Measurements from ENCODE around the gene RRN3.
A peak's percentile ranks its signal among the peaks of the same experiment; 100 is the strongest.

The RRN3 gene

GRCh38 chr16:15041271-15042004 is 52.6 kb downstream of the RRN3 start:
- H3K4me3 ChIP-seq: no peak overlapping the region
- peak; percentile 87 for DNase-seq (ENCODE audit: low spot score)
- peak overlapping the region; percentile 42 to 75 for H3K27ac ChIP-seq
- TF ChIP-seq, protein P1, sequence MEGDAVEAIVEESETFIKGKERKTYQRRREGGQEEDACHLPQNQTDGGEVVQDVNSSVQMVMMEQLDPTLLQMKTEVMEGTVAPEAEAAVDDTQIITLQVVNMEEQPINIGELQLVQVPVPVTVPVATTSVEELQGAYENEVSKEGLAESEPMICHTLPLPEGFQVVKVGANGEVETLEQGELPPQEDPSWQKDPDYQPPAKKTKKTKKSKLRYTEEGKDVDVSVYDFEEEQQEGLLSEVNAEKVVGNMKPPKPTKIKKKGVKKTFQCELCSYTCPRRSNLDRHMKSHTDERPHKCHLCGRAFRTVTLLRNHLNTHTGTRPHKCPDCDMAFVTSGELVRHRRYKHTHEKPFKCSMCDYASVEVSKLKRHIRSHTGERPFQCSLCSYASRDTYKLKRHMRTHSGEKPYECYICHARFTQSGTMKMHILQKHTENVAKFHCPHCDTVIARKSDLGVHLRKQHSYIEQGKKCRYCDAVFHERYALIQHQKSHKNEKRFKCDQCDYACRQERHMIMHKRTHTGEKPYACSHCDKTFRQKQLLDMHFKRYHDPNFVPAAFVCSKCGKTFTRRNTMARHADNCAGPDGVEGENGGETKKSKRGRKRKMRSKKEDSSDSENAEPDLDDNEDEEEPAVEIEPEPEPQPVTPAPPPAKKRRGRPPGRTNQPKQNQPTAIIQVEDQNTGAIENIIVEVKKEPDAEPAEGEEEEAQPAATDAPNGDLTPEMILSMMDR (IDR thresholded peaks at IDR 0.05): no peak

- Histone ChIP-seq H3K27ac (no peak overlapping the region), H3K4me3 (no peak overlapping the region)
- TF ChIP-seq, protein P1 (IDR thresholded peaks at IDR 0.05): no peak
- no peak for DNase-seq (ENCODE audit: low spot score)
These were observed 55.4 kb downstream of the RRN3 start for GRCh38 chr16:15038689-15039088.

DNA sequence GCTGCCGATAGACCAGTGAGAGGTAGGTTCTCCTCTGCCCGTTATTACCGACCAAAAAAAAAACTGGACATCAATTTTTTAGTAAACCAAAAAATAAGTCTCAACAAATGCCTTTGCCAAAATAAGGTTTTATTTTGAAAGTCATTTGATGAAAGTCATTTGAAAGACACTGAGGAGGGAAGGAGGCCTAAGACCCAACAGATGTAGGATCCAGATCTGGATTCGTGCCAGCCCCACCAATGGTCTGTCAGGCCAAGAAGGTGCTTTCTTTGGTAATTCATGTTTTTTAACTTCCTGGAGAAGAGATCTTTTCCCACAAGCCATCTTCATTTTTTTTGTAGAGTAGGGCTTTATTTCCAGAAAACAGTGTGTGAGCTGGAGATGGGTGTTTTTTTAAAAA is 56.3 kb downstream of the RRN3 start:
- Histone ChIP-seq H3K4me3 (no peak overlapping the region), H3K27ac (no peak overlapping the region)
- DNase-seq (ENCODE audit: low spot score): no peak
- TF ChIP-seq, protein P1 (IDR thresholded peaks at IDR 0.05): no peak

DNA sequence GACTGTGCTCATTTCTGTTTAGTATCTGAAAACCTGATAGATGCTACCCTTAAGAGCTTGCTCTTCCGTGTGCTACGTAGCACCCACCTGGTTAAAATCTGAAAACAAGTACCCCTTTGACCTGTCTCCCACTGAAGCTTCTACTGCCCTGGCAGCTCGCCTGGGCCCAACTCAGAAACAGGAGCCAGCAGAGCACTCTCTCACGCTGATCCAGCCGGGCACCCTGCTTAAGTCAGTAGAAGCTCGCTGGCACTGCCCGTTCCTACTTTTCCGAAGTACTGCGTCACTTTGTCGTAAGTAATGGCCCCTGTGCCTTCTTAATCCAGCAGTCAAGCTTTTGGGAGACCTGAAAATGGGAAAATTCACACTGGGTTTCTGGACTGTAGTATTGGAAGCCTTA is 57.1 kb downstream of the RRN3 start:
- no peak for DNase-seq (ENCODE audit: low spot score)
- no peak overlapping the region for H3K27ac ChIP-seq

DNA sequence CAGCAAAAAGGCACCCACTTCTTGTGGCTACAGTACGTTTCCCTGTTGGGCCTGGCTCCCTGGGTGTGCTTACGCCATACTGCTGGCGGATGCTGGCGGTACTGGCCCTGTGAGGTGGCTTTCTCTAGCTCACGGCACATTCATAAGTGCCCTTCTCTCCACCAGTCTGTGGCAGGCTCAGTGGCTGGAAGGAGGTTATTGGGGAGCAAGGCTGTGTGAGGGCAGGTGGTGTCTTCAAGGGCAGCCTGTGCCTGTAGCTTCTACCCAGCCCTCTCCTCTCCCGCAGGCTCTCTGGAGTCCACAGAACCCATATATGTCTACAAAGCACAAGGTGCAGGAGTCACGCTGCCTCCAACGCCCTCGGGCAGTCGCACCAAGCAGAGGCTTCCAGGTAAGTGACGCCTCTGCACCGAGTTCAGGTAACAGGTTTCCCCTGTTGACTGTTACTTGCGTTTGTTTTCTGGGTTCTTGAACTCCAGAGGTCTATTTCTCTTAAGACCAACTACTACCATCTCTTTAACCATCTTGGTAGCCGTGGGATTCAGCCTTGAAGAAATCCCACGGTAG is 58.8 kb downstream of the RRN3 start:
- Histone ChIP-seq H3K4me3 (no peak overlapping the region), H3K27ac (peak overlapping the region in 1 of 2 donors; percentile 35)
- DNase-seq (ENCODE audit: low spot score): no peak
- TF ChIP-seq, protein P1 (IDR thresholded peaks at IDR 0.05): no peak

More for the DNA sequence above, 57.1 kb downstream of the RRN3 start:
- TF ChIP-seq, protein P1 (IDR thresholded peaks at IDR 0.05): no peak
- no peak overlapping the region for H3K4me3 ChIP-seq

DNA sequence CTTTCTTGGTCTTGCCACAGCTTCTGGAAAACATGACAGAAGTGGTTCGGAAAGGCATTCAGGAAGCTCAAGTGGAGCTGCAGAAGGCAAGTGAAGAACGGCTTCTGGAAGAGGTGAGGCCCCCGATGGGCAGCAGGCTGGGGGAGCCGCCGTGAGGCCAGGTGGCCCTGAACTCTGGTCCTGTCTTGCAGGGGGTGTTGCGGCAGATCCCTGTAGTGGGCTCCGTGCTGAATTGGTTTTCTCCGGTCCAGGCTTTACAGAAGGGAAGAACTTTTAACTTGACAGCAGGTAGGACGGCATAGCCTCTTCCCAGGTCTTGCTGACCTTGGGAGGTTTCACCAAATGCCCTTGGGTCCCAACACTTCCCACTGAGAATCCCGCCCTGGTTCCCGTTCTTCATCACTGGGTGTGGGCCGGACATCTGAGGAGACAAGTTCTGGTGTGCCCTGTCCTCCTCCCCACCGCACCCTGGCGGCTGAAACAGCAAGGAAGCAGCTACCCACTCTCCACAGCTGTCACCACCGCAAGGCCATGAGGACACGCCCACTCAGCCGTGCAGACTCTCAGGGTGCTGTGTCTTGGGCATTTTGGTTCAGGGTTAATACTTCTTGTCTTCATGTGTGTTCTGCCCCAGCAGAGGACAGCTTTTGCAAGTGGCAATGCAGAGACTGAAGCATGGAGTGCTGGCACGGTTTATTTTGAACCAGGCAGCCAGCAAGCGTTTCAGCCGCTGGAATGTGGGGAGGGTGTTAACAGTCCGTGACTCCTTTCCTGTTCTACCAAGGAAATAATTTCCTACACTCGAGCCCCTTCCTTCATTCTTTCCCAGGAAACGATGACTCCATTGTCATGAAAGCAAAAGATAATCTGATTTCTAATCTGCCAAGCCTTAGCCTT is 59.6 kb downstream of the RRN3 start:
- DNase-seq (ENCODE audit: low spot score): no peak
- peak overlapping the region in 1 of 2 donors; percentile 35 for H3K27ac ChIP-seq
- no peak overlapping the region for H3K4me3 ChIP-seq
- TF ChIP-seq, protein P1 (IDR thresholded peaks at IDR 0.05): no peak
